ENCODE measurements around the gene GUCY2D.

GUCY2D gene

DNA sequence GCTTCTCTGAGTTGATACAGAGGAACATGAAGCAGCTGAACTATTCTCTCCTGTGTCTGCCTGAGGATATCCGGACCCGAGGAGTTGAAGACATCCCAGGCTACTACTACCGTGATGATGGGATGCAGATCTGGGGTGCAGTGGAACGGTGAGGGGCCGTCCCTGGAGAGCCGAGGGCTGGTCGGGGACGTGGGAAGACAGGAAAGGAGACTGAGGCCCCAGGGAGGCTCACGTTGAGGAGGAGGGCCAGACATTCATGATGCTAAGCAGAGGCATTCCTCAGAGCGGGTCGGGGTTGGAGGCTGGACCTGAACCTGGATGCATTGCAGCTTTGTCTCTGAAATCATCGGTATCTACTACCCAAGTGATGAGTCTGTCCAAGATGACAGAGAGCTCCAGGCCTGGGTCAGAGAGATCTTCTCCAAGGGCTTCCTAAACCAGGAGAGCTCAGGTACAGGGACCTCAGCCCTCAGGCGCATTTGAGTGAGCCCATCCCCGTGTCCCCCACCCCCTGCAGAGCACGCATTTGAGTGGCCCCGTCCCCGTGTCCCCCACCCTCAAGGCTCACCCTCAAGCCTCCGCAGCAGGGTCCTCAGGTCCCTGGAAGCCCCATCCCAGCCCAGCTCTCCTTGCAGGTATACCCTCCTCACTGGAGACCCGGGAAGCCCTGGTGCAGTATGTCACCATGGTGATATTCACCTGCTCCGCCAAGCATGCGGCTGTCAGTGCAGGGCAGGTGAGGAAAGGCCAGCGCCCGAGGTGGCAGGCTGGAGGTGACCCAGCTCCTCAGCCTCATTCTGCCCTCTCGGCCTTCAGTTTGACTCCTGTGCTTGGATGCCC is 44.7 kb downstream of the GUCY2D start:
- Histone ChIP-seq H3K9me3 (ENCODE audit: control insufficient read depth, low read length) (no peaks in the 10 kb centered on the region), H3K4me2 (ENCODE audit: low read length) (no peak overlapping the region), H3K79me2 (no peaks in the 10 kb centered on the region), H3K9ac (no peak overlapping the region), H2AFZ (no peak overlapping the region), H3K27ac (no peak overlapping the region), H3K27me3 (ENCODE audit: control insufficient read depth, insufficient read depth, low read length) (no peaks in the 10 kb centered on the region), H3K36me3 (ENCODE audit: control insufficient read depth, insufficient read depth, low read length) (no peaks in the 10 kb centered on the region), H3K4me3 (ENCODE audit: low read depth, low read length) (no peak overlapping the region), H3K4me1 (no peaks in the 10 kb centered on the region)
- no peak for TF ChIP-seq CTCF (IDR thresholded peaks at IDR 0.05)

DNA sequence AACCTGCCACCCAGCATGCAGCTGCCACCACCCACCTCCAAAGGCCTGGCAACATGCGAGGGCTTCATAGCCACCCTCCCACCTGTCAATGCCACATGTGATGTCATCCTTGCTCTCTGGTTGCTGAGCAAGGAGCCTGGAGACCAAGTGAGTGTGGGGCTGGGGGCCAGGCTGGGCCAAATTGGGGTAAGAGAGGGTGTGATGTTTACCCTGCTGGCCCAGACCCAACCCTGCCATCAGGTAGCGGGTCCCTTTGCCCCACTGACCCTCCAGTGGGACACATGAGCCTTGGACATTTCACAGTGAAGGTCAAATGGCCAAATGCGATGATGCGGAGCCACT is 45.3 kb downstream of the GUCY2D start:
- Histone ChIP-seq H3K9me3 (ENCODE audit: control insufficient read depth, low read length) (no peaks in the 10 kb centered on the region), H2AFZ (no peak overlapping the region), H3K27me3 (ENCODE audit: control insufficient read depth, insufficient read depth, low read length) (no peaks in the 10 kb centered on the region), H3K4me3 (ENCODE audit: low read depth, low read length) (no peak overlapping the region), H3K4me2 (ENCODE audit: low read length) (no peak overlapping the region), H3K9ac (no peak overlapping the region), H3K4me1 (no peaks in the 10 kb centered on the region), H3K36me3 (ENCODE audit: control insufficient read depth, insufficient read depth, low read length) (no peaks in the 10 kb centered on the region), H3K27ac (no peak overlapping the region), H3K79me2 (no peaks in the 10 kb centered on the region)
- TF ChIP-seq CTCF (IDR thresholded peaks at IDR 0.05) = no peak

- Histone ChIP-seq H3K9me3 (ENCODE audit: control insufficient read depth, low read length) (no peaks in the 10 kb centered on the region), H3K27ac (no peak overlapping the region), H3K9ac (no peak overlapping the region), H3K27me3 (ENCODE audit: control insufficient read depth, insufficient read depth, low read length) (no peaks in the 10 kb centered on the region), H3K79me2 (no peaks in the 10 kb centered on the region), H3K4me2 (ENCODE audit: low read length) (no peak overlapping the region), H3K36me3 (ENCODE audit: control insufficient read depth, insufficient read depth, low read length) (no peaks in the 10 kb centered on the region), H3K4me1 (no peaks in the 10 kb centered on the region), H3K4me3 (ENCODE audit: low read depth, low read length) (no peak overlapping the region), H2AFZ (no peak overlapping the region)
- TF ChIP-seq CTCF (IDR thresholded peaks at IDR 0.05) = no peak
Observed at GRCh38 chr17:8048236-8048635, 45.8 kb downstream of the GUCY2D start.

GRCh38 chr17:8048736-8049135 is 46.3 kb downstream of the GUCY2D start:
- H3K9me3 ChIP-seq (ENCODE audit: control insufficient read depth, low read length) = no peaks in the 10 kb centered on the region
- H3K4me2 ChIP-seq (ENCODE audit: low read length) = no peak overlapping the region
- no peaks in the 10 kb centered on the region for H3K79me2 ChIP-seq
- no peaks in the 10 kb centered on the region for H3K27me3 ChIP-seq (ENCODE audit: control insufficient read depth, insufficient read depth, low read length)
- H3K9ac ChIP-seq = no peak overlapping the region
- no peaks in the 10 kb centered on the region for H3K4me1 ChIP-seq
- H3K36me3 ChIP-seq (ENCODE audit: control insufficient read depth, insufficient read depth, low read length) = no peaks in the 10 kb centered on the region
- no peak overlapping the region for H2AFZ ChIP-seq
- no peak overlapping the region for H3K4me3 ChIP-seq (ENCODE audit: low read depth, low read length)
- TF ChIP-seq CTCF (IDR thresholded peaks at IDR 0.05) = no peak
- no peak overlapping the region for H3K27ac ChIP-seq

DNA sequence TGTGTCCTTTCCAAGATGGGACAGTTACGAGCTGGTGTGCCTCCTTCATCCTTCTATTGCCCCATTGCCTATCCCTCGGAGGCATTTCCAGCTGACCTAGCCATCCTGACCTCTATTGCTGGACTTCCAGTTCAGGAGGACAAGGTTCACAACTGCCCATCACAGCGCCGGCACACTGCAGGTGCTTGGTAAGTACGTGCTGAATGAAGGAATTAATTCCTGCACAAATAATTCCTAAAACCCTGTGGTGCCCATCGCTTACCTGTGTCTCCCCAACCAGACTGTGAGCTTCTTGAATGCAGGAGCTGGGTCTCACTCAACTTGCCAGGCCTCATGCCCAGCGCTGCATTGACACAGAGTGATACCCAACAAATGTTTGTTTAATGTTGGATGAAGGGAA is 49.4 kb downstream of the GUCY2D start:
- H2AFZ ChIP-seq = no peak overlapping the region
- no peak for TF ChIP-seq CTCF (IDR thresholded peaks at IDR 0.05)
- no peak overlapping the region for H3K9ac ChIP-seq

More for the DNA sequence above, 49.4 kb downstream of the GUCY2D start:
- H3K4me3 ChIP-seq (ENCODE audit: low read depth, low read length) = no peak overlapping the region
- H3K79me2 ChIP-seq = no peaks in the 10 kb centered on the region
- H3K27ac ChIP-seq = no peak overlapping the region
- no peaks in the 10 kb centered on the region for H3K9me3 ChIP-seq (ENCODE audit: control insufficient read depth, low read length)
- H3K36me3 ChIP-seq (ENCODE audit: control insufficient read depth, insufficient read depth, low read length) = no peaks in the 10 kb centered on the region
- H3K4me2 ChIP-seq (ENCODE audit: low read length) = no peak overlapping the region
- H3K27me3 ChIP-seq (ENCODE audit: control insufficient read depth, insufficient read depth, low read length) = no peaks in the 10 kb centered on the region
- H3K4me1 ChIP-seq = peaks cover 4% of the 10 kb centered on the region

Data from parathyroid adenoma (tissue), 2 donors.